Pons (tissue), 1 donor: ENCODE data around the gene PLSCR1.
A peak's percentile ranks its signal among the peaks of the same experiment; 100 is the strongest.

Experiments used
- DNase-seq: peaks from one replicate; pipeline ENCODE4 v3.0.0-alpha.2; 2016; ENCODE audit warnings: low spot score

PLSCR1 gene, protein sequence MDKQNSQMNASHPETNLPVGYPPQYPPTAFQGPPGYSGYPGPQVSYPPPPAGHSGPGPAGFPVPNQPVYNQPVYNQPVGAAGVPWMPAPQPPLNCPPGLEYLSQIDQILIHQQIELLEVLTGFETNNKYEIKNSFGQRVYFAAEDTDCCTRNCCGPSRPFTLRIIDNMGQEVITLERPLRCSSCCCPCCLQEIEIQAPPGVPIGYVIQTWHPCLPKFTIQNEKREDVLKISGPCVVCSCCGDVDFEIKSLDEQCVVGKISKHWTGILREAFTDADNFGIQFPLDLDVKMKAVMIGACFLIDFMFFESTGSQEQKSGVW

GRCh38 chr3:146544002-146544928 is at the start of gene PLSCR1:
Gene PLSCR1, minus strand, starts transcription at chr3:146544607. Its CDS starts 8,055 bp downstream, at chr3:146536552.
- DNase-seq, result peak; percentile 94

DNA sequence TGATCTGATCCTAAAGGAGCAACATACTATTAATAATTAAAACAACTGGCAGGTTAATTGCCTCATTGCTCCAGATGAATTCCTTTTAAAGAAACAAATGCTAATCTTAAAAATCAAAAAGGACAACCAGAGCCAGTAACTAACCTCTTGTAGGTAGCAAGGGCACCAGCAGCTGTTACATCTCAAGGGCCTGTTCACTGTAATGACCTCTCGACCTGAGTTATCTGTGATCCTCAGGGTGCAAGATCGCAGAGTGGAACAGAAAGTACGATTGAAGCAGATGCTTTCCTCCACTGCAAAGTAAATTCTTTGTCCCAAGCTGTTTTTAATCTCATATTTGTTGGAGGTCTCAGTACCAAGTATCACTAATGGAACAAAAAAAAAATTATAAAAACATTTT is 49.4 kb upstream of the PLSCR1 start:
- DNase-seq, result no peak

- DNase-seq, result no peak
Measured at GRCh38 chr3:146590521-146590920, 46.1 kb upstream of the PLSCR1 start.

- DNase-seq, result peak; percentile 68
Measured at GRCh38 chr3:146589899-146590508, 45.6 kb upstream of the PLSCR1 start.

DNA sequence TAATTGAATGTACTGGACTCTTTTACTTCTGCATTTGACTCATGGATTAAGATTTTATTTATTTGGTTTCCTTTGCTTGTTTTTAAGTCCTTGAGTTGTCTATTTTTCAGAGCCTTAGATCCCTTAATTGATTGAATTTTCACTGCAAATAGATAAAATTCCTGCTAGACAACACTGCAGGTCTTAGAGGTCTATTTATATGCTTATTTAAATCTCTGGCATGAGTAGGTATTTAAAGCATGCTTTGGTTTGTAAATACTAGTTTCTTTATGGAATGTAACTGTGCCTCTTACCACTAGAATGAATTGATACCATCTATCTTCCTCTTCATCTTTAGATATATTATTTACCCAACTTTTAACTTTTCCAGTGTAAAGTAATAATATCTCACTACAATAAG is 40.7 kb upstream of the PLSCR1 start:
- no peak for DNase-seq

- DNase-seq, result peak; percentile 39
Measured at GRCh38 chr3:146581951-146582467, 37.6 kb upstream of the PLSCR1 start.

DNA sequence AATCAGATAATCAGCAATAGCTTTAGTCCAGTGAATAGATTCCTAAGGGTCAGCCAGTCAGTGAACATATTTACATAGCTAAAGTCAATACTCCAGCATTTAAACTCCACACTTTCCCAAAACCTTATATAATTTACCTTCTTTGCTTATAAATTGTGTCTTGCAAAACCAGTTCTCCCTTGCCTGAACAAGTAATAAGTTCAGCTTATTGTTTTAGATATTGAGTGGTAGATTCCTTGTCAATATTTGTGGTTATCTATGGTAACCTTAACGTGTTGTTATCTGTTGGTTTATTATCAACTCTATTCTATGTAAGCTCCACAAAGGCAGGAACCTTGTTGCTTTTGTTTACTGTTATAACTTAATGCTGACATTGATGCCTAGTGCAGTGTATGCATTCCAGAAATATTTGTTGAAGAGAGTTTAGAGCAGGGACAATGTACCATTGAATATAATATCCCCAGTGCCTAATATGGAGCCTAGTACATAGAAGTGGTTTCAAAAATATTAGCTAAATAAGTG is 36.7 kb upstream of the PLSCR1 start:
- DNase-seq, result no peak

DNA sequence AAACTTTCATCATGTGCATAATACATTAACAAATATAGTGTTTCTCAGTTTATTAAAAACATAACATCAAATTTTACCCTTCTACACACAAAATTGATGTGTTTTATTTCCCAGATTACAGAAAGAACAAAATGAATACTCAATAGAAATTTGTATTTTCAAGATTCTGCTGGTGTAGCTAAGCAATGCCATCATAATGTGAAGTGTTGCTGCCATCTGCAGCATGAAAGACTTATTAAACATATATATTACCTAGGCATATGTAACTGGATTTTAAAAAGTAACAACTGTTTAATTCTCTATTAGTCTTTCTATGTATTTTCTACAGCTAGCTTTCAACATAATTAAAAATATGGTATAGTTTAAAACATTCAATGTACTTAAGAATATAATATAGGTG is 33.3 kb upstream of the PLSCR1 start:
- DNase-seq, result peak; percentile 58

- DNase-seq, result no peak
Measured at GRCh38 chr3:146575636-146576035, 31.2 kb upstream of the PLSCR1 start.

DNA sequence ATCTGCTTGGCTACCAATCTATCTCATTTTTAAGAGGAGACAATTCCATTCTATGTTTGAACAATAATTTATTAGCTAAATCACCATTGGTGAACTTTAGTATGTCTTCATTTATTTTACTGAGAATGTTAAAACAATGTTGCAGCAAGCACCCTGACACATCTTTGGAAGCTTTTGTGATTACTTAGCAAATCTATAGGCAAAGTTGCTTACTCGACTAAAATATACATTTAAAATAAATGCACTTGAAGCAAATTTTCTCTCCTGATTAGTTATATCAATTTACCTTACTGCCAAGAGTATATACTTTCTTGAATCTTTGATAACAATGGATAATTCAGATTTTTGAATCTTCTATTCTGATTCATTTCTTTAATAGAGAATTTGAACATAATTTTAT is 29.8 kb upstream of the PLSCR1 start:
- no peak for DNase-seq

GRCh38 chr3:146569314-146569713 is 24.9 kb upstream of the PLSCR1 start:
- DNase-seq, result no peak

GRCh38 chr3:146566138-146566537 is 21.7 kb upstream of the PLSCR1 start:
- DNase-seq, result no peak

DNA sequence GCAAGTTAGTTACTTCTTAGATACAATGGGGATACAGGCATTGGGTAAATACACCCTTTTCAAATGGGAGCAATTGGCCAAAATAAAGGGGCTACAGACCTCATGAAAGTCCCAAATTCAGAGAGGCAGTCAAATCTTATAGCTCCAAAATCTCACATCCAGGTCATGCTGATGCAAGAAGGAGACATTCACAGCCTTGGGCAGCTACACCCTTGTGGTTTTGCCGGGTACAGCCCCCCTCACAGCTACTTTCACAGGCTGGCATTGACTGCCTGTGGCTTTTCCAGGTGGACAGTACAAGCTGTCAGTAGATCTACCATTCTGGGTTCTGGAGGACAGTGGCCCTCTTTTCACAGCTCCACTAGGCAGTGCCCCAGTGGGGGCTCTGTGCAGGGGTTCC is 17.5 kb upstream of the PLSCR1 start:
- no peak for DNase-seq

- no peak for DNase-seq
Measured at GRCh38 chr3:146561463-146561862, 17.1 kb upstream of the PLSCR1 start.

DNA sequence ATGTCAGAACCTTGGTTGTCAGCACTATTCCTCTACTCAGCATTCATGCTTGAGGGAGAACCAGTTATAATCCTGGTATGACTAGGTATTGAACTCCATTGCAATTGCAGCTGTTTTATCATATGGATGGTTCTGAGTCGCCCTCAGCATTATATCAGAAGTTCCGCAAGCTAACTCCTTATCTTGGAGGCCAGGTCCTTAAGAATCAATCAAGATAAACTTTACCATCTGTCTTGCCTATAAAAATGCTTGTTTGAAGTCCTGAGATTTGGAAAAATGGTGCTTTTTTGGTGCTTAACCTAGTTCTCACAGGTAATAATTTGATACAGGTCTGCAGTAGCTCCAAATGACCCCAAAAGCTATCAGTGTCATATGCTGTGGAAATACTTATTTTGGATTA is 16.3 kb upstream of the PLSCR1 start:
- no peak for DNase-seq

DNA sequence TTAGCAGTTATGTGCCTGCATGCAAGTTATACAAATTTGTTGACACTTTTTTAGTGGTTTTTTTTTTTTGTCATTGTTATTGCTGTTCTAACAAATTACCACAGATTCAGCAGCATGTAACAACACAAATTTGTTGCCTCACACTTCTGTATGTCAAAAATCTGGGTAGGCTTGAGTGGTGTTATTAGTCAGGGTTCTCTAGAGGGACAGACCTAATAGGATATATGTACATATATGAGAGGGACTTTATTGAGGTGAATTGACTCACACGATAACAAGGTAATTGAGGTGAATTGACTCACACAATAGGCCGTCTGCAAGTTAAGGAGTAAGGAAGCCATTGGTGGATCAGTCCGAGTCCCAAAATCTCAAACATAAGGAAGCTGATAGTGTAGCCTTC is 15.0 kb upstream of the PLSCR1 start:
- DNase-seq, result no peak

GRCh38 chr3:146558781-146559180 is 14.4 kb upstream of the PLSCR1 start:
- DNase-seq, result no peak

- no peak for DNase-seq
Measured at GRCh38 chr3:146557745-146558144, 13.3 kb upstream of the PLSCR1 start.

DNA sequence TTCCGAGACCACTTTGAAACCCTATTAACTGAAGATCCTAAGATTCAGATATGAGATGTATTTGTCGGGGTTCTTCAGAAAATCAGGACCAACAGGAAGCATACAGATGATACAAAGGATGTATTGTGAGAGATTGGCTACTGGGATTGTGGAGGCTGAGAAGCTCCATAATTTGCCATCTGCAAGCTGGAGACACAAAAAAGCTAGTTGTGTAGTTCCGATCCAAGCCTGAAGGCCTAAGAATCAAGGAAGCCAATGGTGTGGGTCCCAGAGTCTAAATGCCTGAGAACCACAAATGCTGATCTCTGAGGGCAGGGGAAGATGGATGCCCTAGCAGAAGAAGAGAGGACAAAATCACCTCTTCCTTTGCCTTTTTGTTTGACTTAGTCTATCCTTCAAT is 10.9 kb upstream of the PLSCR1 start:
- no peak for DNase-seq

DNA sequence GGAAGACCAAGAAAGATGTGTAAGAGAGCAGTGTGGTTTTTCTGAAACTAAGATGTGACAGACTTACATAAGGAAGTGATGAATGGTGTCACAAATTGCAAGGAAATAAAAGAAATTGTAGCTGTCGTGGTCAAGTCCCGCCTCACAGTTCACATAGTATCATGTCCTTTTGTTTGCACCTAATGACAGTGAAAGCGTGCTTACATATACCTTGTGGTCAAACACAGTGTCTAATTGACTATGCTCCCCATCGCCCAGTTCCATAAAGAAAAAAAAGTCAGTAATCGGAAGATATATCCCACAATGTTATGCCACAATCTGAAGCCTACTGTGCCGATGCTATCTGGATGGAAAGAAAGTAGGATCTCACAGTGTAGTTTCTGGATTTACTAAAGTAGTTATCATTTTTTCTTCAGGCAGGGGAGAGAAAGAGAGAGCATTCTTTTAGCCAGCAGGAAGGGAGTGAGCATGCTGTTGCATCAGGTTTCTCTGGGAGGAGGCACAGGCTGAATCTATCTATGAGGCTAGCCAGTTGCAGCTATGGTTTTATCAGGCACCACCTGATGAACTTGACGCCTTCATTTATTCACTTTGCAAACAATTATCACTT is 9.8 kb upstream of the PLSCR1 start:
- no peak for DNase-seq

DNA sequence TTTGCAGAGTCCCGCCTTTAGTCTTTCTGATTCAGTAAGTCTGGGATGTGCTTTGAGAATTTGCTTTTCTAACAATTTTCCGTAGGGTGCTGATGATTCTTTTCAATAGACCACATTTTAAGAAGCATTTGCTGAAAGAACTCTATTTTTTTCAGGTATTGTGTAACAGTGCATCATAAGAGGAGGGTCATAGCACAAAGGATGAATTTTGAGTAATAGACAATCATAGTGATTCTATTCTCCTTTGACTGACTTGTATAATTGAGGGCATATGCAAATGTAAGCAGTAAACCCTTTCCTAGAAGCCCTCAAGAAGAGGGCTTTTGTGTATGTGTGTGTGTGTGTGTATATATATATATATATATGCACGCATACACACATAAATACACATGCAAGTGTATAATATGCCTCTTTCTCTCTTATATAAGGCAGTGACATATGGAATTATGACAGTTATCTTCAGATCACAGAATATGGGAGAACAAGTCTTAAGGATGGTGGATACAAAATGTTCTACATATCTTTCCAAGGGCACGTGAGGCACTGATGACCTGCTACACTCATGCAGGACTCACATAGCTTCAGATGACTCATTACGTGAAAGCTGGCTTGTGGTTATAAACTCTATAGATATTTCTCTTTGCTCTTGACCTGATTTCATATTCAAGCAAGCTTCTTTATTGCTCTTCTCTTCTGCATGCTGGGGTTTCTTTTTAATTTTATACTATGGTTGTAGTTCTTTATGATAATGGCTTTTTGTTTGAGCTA is 6.5 kb upstream of the PLSCR1 start:
- DNase-seq, result no peak
